HFFc6 (cell line): Measurements from ENCODE around the gene RIT2. TPM values are rescaled to one million over a fixed set of nuclear protein-coding genes. Genes with fewer than 3 reads are reported as not detected.

ENCODE experiments used
- DNase-seq: peaks from one replicate; pipeline ENCODE4 v3.0.0-alpha.2; 2018
- H3K27ac Mint-ChIP-seq: 2 replicates; pipeline ENCODE4 v1.8.0; 2020; ENCODE audit warnings: mild to moderate bottlenecking, mixed read lengths
- H3K27me3 Mint-ChIP-seq: 2 replicates; pipeline ENCODE4 v1.8.0; 2021; ENCODE audit warnings: mild to moderate bottlenecking, moderate library complexity, mixed read lengths; ENCODE audit not compliant: insufficient read depth
- H3K36me3 Mint-ChIP-seq: 2 replicates; pipeline ENCODE4 v1.8.0; 2021; ENCODE audit warnings: low read depth, mixed read lengths
- H3K4me1 Mint-ChIP-seq: 2 replicates; pipeline ENCODE4 v1.8.0; 2020; ENCODE audit warnings: low read depth, mixed read lengths
- H3K4me3 Mint-ChIP-seq: 2 replicates; pipeline ENCODE4 v1.8.0; 2020; ENCODE audit warnings: mild to moderate bottlenecking, moderate library complexity, mixed read lengths
- H3K9me3 Mint-ChIP-seq: 2 replicates; pipeline ENCODE4 v1.8.0; 2020; ENCODE audit warnings: mild to moderate bottlenecking, mixed read lengths
- total RNA-seq, 6 experiments: library from RNA; stranded (reverse); fragmentation: NEBNext Ultra II Directional; extraction: Animal tissue kit (Norgen Biotek cat#: 25700); gene quantifications; 2 replicates in 1 of 6; 3 replicates in 5 of 6; pipeline ENCODE4 v1.2.3, GENCODE V29; 2021
- TF ChIP-seq, protein P1 (sequence below): fragments of 200-600 bp; sonication (generic); IDR thresholded peaks from 2 replicates; pipeline ENCODE4 v1.5.0; 2021; ENCODE audit warnings: antibody characterized with exemption, mild to moderate bottlenecking

Gene RIT2
- total RNA-seq, 6 experiments from 2014 or later, result not detected

DNA sequence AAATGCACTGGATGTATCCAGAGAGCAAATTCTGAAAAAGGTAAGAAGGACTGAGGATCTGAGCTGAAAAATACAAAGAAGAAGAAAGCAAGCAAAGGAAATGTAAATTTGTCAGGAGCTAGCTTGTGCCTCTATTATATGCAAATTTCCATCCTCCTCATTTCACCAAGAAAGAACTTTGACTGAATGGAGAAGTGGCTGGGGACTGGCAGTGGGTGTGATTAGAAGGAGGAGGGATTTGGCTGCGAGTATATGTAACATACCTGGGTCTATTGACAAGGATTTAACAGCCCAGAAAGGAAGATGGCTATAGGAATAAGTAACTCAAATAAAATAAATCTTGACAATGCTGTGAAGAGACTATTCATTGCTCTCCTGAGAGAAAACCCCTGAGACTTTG is 19.4 kb upstream of the RIT2 start:
- Mint-ChIP-seq H3K36me3 (peaks cover 3% of the 10 kb centered on the region; the same call in 1 of the 2 replicates), H3K27me3 (no peaks in the 10 kb centered on the region), H3K9me3 (peaks cover 48% of the 10 kb centered on the region), H3K27ac (no peak overlapping the region), H3K4me1 (no peaks in the 10 kb centered on the region), H3K4me3 (no peak overlapping the region)
- no peak for DNase-seq
- TF ChIP-seq, protein P1, sequence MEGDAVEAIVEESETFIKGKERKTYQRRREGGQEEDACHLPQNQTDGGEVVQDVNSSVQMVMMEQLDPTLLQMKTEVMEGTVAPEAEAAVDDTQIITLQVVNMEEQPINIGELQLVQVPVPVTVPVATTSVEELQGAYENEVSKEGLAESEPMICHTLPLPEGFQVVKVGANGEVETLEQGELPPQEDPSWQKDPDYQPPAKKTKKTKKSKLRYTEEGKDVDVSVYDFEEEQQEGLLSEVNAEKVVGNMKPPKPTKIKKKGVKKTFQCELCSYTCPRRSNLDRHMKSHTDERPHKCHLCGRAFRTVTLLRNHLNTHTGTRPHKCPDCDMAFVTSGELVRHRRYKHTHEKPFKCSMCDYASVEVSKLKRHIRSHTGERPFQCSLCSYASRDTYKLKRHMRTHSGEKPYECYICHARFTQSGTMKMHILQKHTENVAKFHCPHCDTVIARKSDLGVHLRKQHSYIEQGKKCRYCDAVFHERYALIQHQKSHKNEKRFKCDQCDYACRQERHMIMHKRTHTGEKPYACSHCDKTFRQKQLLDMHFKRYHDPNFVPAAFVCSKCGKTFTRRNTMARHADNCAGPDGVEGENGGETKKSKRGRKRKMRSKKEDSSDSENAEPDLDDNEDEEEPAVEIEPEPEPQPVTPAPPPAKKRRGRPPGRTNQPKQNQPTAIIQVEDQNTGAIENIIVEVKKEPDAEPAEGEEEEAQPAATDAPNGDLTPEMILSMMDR, result no peak

DNA sequence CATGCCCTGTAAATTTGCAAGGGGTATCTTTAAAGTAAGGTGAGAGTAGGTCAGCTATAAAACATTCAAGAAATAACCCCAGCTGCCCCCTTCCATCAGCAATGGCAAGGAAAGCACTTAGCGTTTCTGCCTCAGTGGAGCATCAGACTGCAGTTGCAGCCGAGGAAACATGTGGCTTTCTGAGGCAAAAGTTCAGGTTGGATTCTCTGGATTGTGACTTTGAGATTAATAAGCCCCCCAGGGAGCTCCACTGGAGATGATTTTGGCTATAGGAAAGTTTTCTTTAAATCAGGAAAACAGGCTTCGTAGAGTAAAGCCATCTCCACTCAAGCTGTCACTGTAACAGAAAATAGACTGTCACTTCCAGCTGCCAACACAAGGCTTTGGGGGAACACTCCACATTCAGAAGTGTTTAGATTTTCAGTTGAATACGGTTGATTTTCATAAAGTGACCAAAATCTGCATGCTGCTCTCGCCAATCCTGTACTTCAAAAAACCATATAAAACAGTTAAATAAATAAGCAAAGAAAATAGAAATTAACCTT is 15.3 kb upstream of the RIT2 start:
- TF ChIP-seq, protein P1, result no peak
- Mint-ChIP-seq H3K4me1 (no peaks in the 10 kb centered on the region), H3K4me3 (no peak overlapping the region), H3K9me3 (peaks cover 38% of the 10 kb centered on the region), H3K27ac (no peak overlapping the region), H3K27me3 (no peaks in the 10 kb centered on the region), H3K36me3 (peaks cover 3% of the 10 kb centered on the region; the same call in 1 of the 2 replicates)
- no peak for DNase-seq

DNA sequence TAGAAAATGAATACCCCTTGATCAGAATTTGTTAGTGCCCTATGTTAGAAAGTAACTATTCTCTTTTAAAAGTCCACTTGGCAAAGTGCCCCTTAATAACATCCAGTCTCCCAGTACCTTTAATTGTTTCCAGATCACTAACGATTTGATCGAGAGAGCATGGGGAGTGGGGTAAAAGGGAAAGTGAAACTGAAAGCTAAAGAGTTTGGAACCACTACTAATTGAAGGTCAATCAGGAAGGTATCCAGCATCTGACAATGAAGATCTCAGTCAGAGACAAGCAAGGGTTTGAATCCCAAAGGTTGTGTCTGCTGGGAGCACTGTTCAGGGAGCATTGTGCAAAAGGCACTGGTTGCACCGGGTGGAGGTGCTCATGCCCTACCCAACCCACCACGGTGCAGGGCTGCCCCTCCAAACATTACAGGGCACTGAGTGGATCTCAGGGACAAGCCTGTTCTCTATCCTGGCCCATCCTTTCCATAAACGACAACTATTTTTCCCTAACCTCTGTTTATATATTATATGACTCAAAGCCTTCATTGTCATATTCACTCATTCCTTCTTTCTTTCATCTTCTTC is 14.6 kb upstream of the RIT2 start:
- Mint-ChIP-seq H3K27me3 (no peaks in the 10 kb centered on the region), H3K4me1 (no peaks in the 10 kb centered on the region), H3K9me3 (peaks cover 35% of the 10 kb centered on the region), H3K36me3 (peaks cover 3% of the 10 kb centered on the region; the same call in 1 of the 2 replicates), H3K27ac (no peak overlapping the region), H3K4me3 (no peak overlapping the region)
- TF ChIP-seq, protein P1, result no peak
- DNase-seq, result no peak

- Mint-ChIP-seq H3K4me3 (no peak overlapping the region), H3K9me3 (peaks cover 41% of the 10 kb centered on the region), H3K4me1 (no peaks in the 10 kb centered on the region), H3K36me3 (no peaks in the 10 kb centered on the region), H3K27ac (no peak overlapping the region), H3K27me3 (peaks cover 1% of the 10 kb centered on the region; the same call in 1 of the 2 replicates)
- TF ChIP-seq, protein P1, result no peak
- no peak for DNase-seq
These were observed 10.0 kb upstream of the RIT2 start for GRCh38 chr18:43125471-43125870.

GRCh38 chr18:43122955-43123354 is 7.5 kb upstream of the RIT2 start:
- no peak overlapping the region for H3K27ac Mint-ChIP-seq
- DNase-seq, result no peak
- H3K9me3 Mint-ChIP-seq, result peaks cover 56% of the 10 kb centered on the region
- no peaks in the 10 kb centered on the region for H3K4me1 Mint-ChIP-seq
- TF ChIP-seq, protein P1, result no peak
- H3K4me3 Mint-ChIP-seq, result no peak overlapping the region
- H3K36me3 Mint-ChIP-seq, result peaks cover 7% of the 10 kb centered on the region; the same call in 1 of the 2 replicates
- peaks cover 1% of the 10 kb centered on the region; the same call in 1 of the 2 replicates for H3K27me3 Mint-ChIP-seq
